KMS-11 (cell line): ENCODE results near the gene CORO2B.

Experiments
- H2AFZ ChIP-seq: fragments of 200-600 bp; sonication (generic); 2 replicates; pipeline ENCODE4 v1.6.1; 2016; ENCODE audit warnings: antibody characterized with exemption, mixed run types, low read depth
- H3K27ac ChIP-seq: fragments of 200-600 bp; sonication (generic); 2 replicates; pipeline ENCODE4 v1.6.1; 2016; ENCODE audit warnings: mild to moderate bottlenecking, mixed run types
- H3K27me3 ChIP-seq: fragments of 200-600 bp; sonication (generic); 2 replicates; pipeline ENCODE4 v1.6.1; 2017; ENCODE audit warnings: mild to moderate bottlenecking, low read depth, mixed run types, moderate library complexity; ENCODE audit not compliant: insufficient read depth
- H3K36me3 ChIP-seq: fragments of 200-600 bp; sonication (generic); 2 replicates; pipeline ENCODE4 v1.6.1; 2017; ENCODE audit warnings: mild to moderate bottlenecking, mixed run types; ENCODE audit not compliant: insufficient read depth
- H3K4me1 ChIP-seq: fragments of 200-600 bp; sonication (generic); 2 replicates; pipeline ENCODE4 v1.6.1; 2016; ENCODE audit warnings: mild to moderate bottlenecking, low read depth, mixed run types; ENCODE audit not compliant: poor library complexity, severe bottlenecking
- H3K4me2 ChIP-seq: fragments of 200-600 bp; sonication (generic); 2 replicates; pipeline ENCODE4 v1.7.0; 2016; ENCODE audit warnings: mild to moderate bottlenecking, mixed run types
- H3K4me3 ChIP-seq: fragments of 200-600 bp; sonication (generic); IDR thresholded peaks from 2 replicates; pipeline ENCODE4 v1.6.1; 2017; ENCODE audit warnings: low read depth, low read length, mixed read lengths; ENCODE audit not compliant: insufficient read depth
- H3K79me2 ChIP-seq: fragments of 200-600 bp; sonication (generic); 2 replicates; pipeline ENCODE4 v1.6.1; 2016; ENCODE audit warnings: low read depth, mixed run types; ENCODE audit not compliant: insufficient read depth
- H3K9ac ChIP-seq: fragments of 200-600 bp; sonication (generic); 2 replicates; pipeline ENCODE4 v1.6.1; 2016; ENCODE audit warnings: mild to moderate bottlenecking, mixed run types
- H4K20me1 ChIP-seq: fragments of 200-600 bp; sonication (generic); 2 replicates; pipeline ENCODE4 v1.6.1; 2016; ENCODE audit warnings: mild to moderate bottlenecking, mixed run types; ENCODE audit not compliant: insufficient read depth
- CTCF ChIP-seq: fragments of 200-600 bp; sonication (generic); conservative IDR thresholded peaks from 2 replicates; pipeline ENCODE4 v1.6.1; 2017; ENCODE audit warnings: low read depth, mild to moderate bottlenecking, antibody characterized with exemption, low read length, moderate library complexity, mixed read lengths

CORO2B gene

GRCh38 chr15:68565726-68566125, 13.1 kb upstream of the CORO2B start:
- H3K9ac ChIP-seq = no peak overlapping the region
- H3K27ac ChIP-seq = no peak overlapping the region
- H3K4me3 ChIP-seq = no peak overlapping the region
- no peaks in the 10 kb centered on the region for H4K20me1 ChIP-seq
- no peaks in the 10 kb centered on the region for H3K27me3 ChIP-seq
- no peaks in the 10 kb centered on the region for H3K36me3 ChIP-seq
- TF ChIP-seq CTCF = no peak
- H2AFZ ChIP-seq = no peak overlapping the region
- H3K4me1 ChIP-seq = no peaks in the 10 kb centered on the region
- no peak overlapping the region for H3K4me2 ChIP-seq
- H3K79me2 ChIP-seq = no peaks in the 10 kb centered on the region

GRCh38 chr15:68566377-68566954, 12.3 kb upstream of the CORO2B start:
- H3K36me3 ChIP-seq = no peaks in the 10 kb centered on the region
- H3K4me1 ChIP-seq = no peaks in the 10 kb centered on the region
- H3K4me2 ChIP-seq = no peak overlapping the region
- H2AFZ ChIP-seq = no peak overlapping the region
- no peak overlapping the region for H3K4me3 ChIP-seq
- no peaks in the 10 kb centered on the region for H3K27me3 ChIP-seq
- no peaks in the 10 kb centered on the region for H4K20me1 ChIP-seq
- TF ChIP-seq CTCF = no peak
- H3K9ac ChIP-seq = no peak overlapping the region
- H3K79me2 ChIP-seq = no peaks in the 10 kb centered on the region
- H3K27ac ChIP-seq = no peak overlapping the region

GRCh38 chr15:68567345-68567744, 11.4 kb upstream of the CORO2B start:
- Histone ChIP-seq H2AFZ (no peak overlapping the region), H3K4me3 (no peak overlapping the region), H3K4me1 (no peaks in the 10 kb centered on the region), H4K20me1 (no peaks in the 10 kb centered on the region), H3K27me3 (no peaks in the 10 kb centered on the region), H3K27ac (no peak overlapping the region), H3K79me2 (no peaks in the 10 kb centered on the region), H3K4me2 (no peak overlapping the region), H3K36me3 (no peaks in the 10 kb centered on the region), H3K9ac (no peak overlapping the region)
- no peak for TF ChIP-seq CTCF

- TF ChIP-seq CTCF = no peak
- no peak overlapping the region for H3K9ac ChIP-seq
- H3K4me2 ChIP-seq = no peak overlapping the region
- H2AFZ ChIP-seq = no peak overlapping the region
- no peaks in the 10 kb centered on the region for H3K79me2 ChIP-seq
- H3K27me3 ChIP-seq = no peaks in the 10 kb centered on the region
- H3K27ac ChIP-seq = no peak overlapping the region
- H3K36me3 ChIP-seq = no peaks in the 10 kb centered on the region
- H3K4me1 ChIP-seq = no peaks in the 10 kb centered on the region
- no peak overlapping the region for H3K4me3 ChIP-seq
- H4K20me1 ChIP-seq = no peaks in the 10 kb centered on the region
Observed at GRCh38 chr15:68570974-68571373, 7.8 kb upstream of the CORO2B start.
